Endothelial cell of umbilical vein (primary cell): ENCODE data around the gene GSG1L. TPM values are rescaled to one million over a fixed set of nuclear protein-coding genes. Genes with fewer than 3 reads are reported as not detected.

Experiments used
- Bru-seq: library from RNA; stranded (reverse); fragments of 400-500 nt; gene quantifications from one replicate; lab custom pipeline; 2021; lab: Mats Ljungman, UMichigan
- BruChase-seq, 2 experiments: library from RNA; stranded (reverse); fragments of 400-500 nt; gene quantifications; one replicate each; lab custom pipeline; 2021; lab: Mats Ljungman, UMichigan
- BruUV-seq: library from RNA; stranded (reverse); fragments of 400-500 nt; replicated peaks from 2 replicates; lab custom pipeline; 2021; lab: Mats Ljungman, UMichigan
- CTCF ChIA-PET: fragments of 300-600, 350-600 bp; sonication (Branson Sonifier 250); formaldehyde crosslinking; loops from one replicate; lab custom pipeline; 2021; ENCODE audit warnings: antibody characterized with exemption, inconsistent platforms; lab: Charles Lee
- POLR2A ChIA-PET: fragments of 300-600, 350-600 bp; sonication (Branson Sonifier 250); formaldehyde crosslinking; loops from one replicate; lab custom pipeline; 2021; ENCODE audit warnings: antibody characterized with exemption, inconsistent platforms; lab: Charles Lee
- DNase-seq: peaks from one replicate; pipeline ENCODE4 v3.0.0-alpha.2; 2011; ENCODE audit warnings: low read depth, low spot score
- FAIRE-seq: peaks from 2 replicates; lab custom pipeline; 2011; peaks lifted over from hg19 to GRCh38; lab: Jason Lieb, UNC
- H2AFZ ChIP-seq: 2 replicates; pipeline ENCODE4 v1.6.0; 2012; ENCODE audit warnings: low read depth, low read length, control low read depth, inconsistent platforms
- H3K27ac ChIP-seq: 2 replicates; pipeline ENCODE4 v1.5.1; 2011; ENCODE audit warnings: low read depth, mild to moderate bottlenecking, control low read depth, low read length, moderate library complexity; ENCODE audit not compliant: insufficient read depth
- H3K27me3 ChIP-seq, 2 experiments: 2 replicates each; pipeline versions ENCODE4 v1.6.0 to v1.6.1; 2011; ENCODE audit warnings: low read length in 2 of 2, mixed read lengths in 1 of 2; ENCODE audit not compliant: control insufficient read depth in 2 of 2, insufficient read depth in 2 of 2
- H3K36me3 ChIP-seq, 2 experiments: 2 replicates in 1 of 2; 3 replicates in 1 of 2; pipeline ENCODE4 v1.5.1; 2011; ENCODE audit warnings: low read length in 2 of 2, mild to moderate bottlenecking in 1 of 2, moderate library complexity in 1 of 2; ENCODE audit not compliant: control insufficient read depth in 2 of 2, insufficient read depth in 2 of 2; ENCODE audit errors: extremely low read depth in 1 of 2
- H3K4me1 ChIP-seq: 3 replicates; pipeline ENCODE4 v1.5.1; 2011; ENCODE audit warnings: mild to moderate bottlenecking, low read length; ENCODE audit not compliant: control insufficient read depth, insufficient read depth; ENCODE audit errors: extremely low read depth
- H3K4me2 ChIP-seq: 2 replicates; pipeline ENCODE4 v1.6.1; 2011; ENCODE audit warnings: low read length, control low read depth, mixed read lengths; ENCODE audit not compliant: insufficient read depth
- H3K4me3 ChIP-seq, 3 experiments: fragments of 200-600 bp in 1 of 3; sonication (generic), shearing (Covaris generic) in 1 of 3; replicated peaks in 1 of 3; 2 replicates each; pipeline ENCODE4 v1.5.1; 2011 to 2016; ENCODE audit warnings: control low read depth in 3 of 3, low read length in 3 of 3, mild to moderate bottlenecking in 2 of 3, inconsistent platforms in 1 of 3, low read depth in 1 of 3, moderate library complexity in 1 of 3; ENCODE audit not compliant: insufficient read depth in 1 of 3
- H3K79me2 ChIP-seq: 2 replicates; pipeline ENCODE4 v1.6.0; 2012; ENCODE audit warnings: low read length, inconsistent platforms; ENCODE audit not compliant: control insufficient read depth, insufficient read depth
- H3K9ac ChIP-seq: replicated peaks from 2 replicates; pipeline ENCODE3; 2011; ENCODE audit warnings: low read length, control low read depth; ENCODE audit not compliant: insufficient read depth; ENCODE audit errors: extremely low read depth
- H3K9me1 ChIP-seq: replicated peaks from 3 replicates; pipeline ENCODE4 v1.6.0; 2011; ENCODE audit warnings: mild to moderate bottlenecking, low read length; ENCODE audit not compliant: control insufficient read depth, insufficient read depth; ENCODE audit errors: extremely low read depth
- H3K9me3 ChIP-seq: replicated peaks from 2 replicates; pipeline ENCODE4 v1.5.1; 2012; ENCODE audit warnings: low read length, inconsistent platforms; ENCODE audit not compliant: control insufficient read depth, insufficient read depth
- H4K20me1 ChIP-seq: replicated peaks from 2 replicates; pipeline ENCODE3; 2011; ENCODE audit warnings: mild to moderate bottlenecking, low read length; ENCODE audit not compliant: control insufficient read depth, insufficient read depth; ENCODE audit errors: extremely low read depth
- EZH2 ChIP-seq: IDR thresholded peaks from 2 replicates; pipeline ENCODE4 v1.6.1; 2012; ENCODE audit warnings: borderline replicate concordance, low read depth, mild to moderate bottlenecking, moderate library complexity, low read length, inconsistent platforms; ENCODE audit not compliant: severe bottlenecking
- FOS ChIP-seq: IDR thresholded peaks from 2 replicates; pipeline ENCODE4 v1.6.1; 2011; ENCODE audit warnings: mild to moderate bottlenecking, low read length, moderate library complexity, borderline replicate concordance; ENCODE audit not compliant: insufficient read depth
- GATA2 ChIP-seq: IDR thresholded peaks from 2 replicates; pipeline ENCODE4 v1.7.0; 2011; ENCODE audit warnings: low read depth, mild to moderate bottlenecking, moderate library complexity, mixed read lengths, low read length; ENCODE audit not compliant: insufficient read length, insufficient read depth
- JUN ChIP-seq: IDR thresholded peaks from 2 replicates; pipeline ENCODE4 v1.6.1; 2011; ENCODE audit warnings: borderline replicate concordance, low read depth; ENCODE audit not compliant: insufficient read length, insufficient read depth
- MAX ChIP-seq: IDR thresholded peaks from 2 replicates; pipeline ENCODE4 v1.6.1; 2011; ENCODE audit not compliant: insufficient read depth, insufficient read length
- MYC ChIP-seq: IDR thresholded peaks from one replicate; pipeline ENCODE4 v1.6.1; 2011; ENCODE audit warnings: mild to moderate bottlenecking, low read depth, low read length
- POLR2A ChIP-seq: IDR thresholded peaks from 2 replicates; pipeline ENCODE4 v1.6.1; 2012; ENCODE audit warnings: low read depth, mild to moderate bottlenecking, control low read depth, low read length
- POLR2AphosphoS5 ChIP-seq: IDR thresholded peaks from 2 replicates; pipeline ENCODE4 v1.6.1; 2012; ENCODE audit warnings: low read depth, mild to moderate bottlenecking, control low read depth, low read length, moderate library complexity; ENCODE audit not compliant: insufficient read depth
- dilution Hi-C: fragments of 300-500 bp; cut with MboI; formaldehyde crosslinking; loops from one replicate; pipeline ENCODE4 v1.15.0; 2019; ENCODE audit warnings: low sequenced_read_pairs; ENCODE audit not compliant: extremely low pct_ligation_motif_present
- intact Hi-C: fragments of 100-400 bp; cut with micrococcal nuclease; formaldehyde crosslinking; loops from one replicate; pipeline ENCODE4 v1.10.0; 2022
- long read RNA-seq: library from polyadenylated mRNA; stranded (forward); transcript quantifications from one replicate; pipeline ENCODE4 v2.0.0, GENCODE V29; 2021
- polyA minus RNA-seq, 3 experiments: library from RNA; depleted of rRNA, polyadenylated mRNA; stranded (reverse); fragments of >200 nt; gene quantifications; 1 replicate in 1 of 3; 2 replicates in 2 of 3; pipeline ENCODE4 v1.2.3, GENCODE V29; 2011
- polyA plus RNA-seq, 4 experiments: library from polyadenylated mRNA; depleted of rRNA in 3 of 4; stranded (reverse) in 3 of 4; unstranded in 1 of 4; fragments of >200 nt; gene quantifications; 2 replicates each; pipeline versions ENCODE4 v1.2.1 to v1.2.3, GENCODE V29; 2011 to 2012; ENCODE audit warnings: missing spikeins in 1 of 4
- total RNA-seq: library from RNA; stranded (reverse); gene quantifications from 2 replicates; pipeline ENCODE4 v1.2.3, GENCODE V29; 2021
- TF ChIP-seq, protein P1 (sequence below), 2 donors: IDR thresholded peaks; 1 replicate in 1 of 2; 2 replicates in 1 of 2; pipeline ENCODE4 v1.5.1; 2011; ENCODE audit warnings: low read length in 2 of 2, mild to moderate bottlenecking in 2 of 2, moderate library complexity in 2 of 2, control low read depth in 1 of 2, inconsistent platforms in 1 of 2, low read depth in 1 of 2; ENCODE audit not compliant: insufficient read depth in 1 of 2; ENCODE audit errors: extremely low read depth in 1 of 2

The GSG1L gene
- not detected in 2 replicates for total RNA-seq
- polyA plus RNA-seq: 0.06 and 0.14 TPM in 2 replicates
- 0.16 TPM in 1 of 2 replicates, not detected in the other for polyA plus RNA-seq (2011; cell fraction: cytosol; rRNA removed)
- polyA plus RNA-seq (2011; cell fraction: nucleus; rRNA removed): not detected in 2 replicates
- not detected in 2 replicates for polyA plus RNA-seq (2012)
- polyA minus RNA-seq: 0.32 TPM in 1 of 2 replicates, not detected in the other
- not detected for polyA minus RNA-seq (2011; cell fraction: cytosol; rRNA and poly(A)+ RNA removed)
- polyA minus RNA-seq (2011; cell fraction: nucleus; rRNA and poly(A)+ RNA removed): not detected in 2 replicates
- Bru-seq, nascent RNA: percentile 6 among the genes with signal in this experiment
- percentile 5 among the genes with signal in this experiment for BruChase-seq, experiment 1, labeled RNA remaining after a 6-hour chase
- BruChase-seq, experiment 2, labeled RNA remaining after a 2-hour chase: percentile 8 among the genes with signal in this experiment
- long read RNA-seq: 0 reads

GRCh38 chr16:28063591-28064061 is at the start of gene GSG1L:
TSS of gene GSG1L (minus strand) at chr16:28063714. CDS start at chr16:28063424, 290 bp downstream.
- no peaks in the 10 kb centered on the region for H3K79me2 ChIP-seq
- no peaks in the 10 kb centered on the region for H3K4me1 ChIP-seq
- ChIA-PET CTCF (interaction anchor here (1.3 to 1.5 kb wide), 2 partner anchors 155 to 424 kb away, joined by 6 to 10 read pairs; no protein-coding TSS in a partner anchor), POLR2A (no interaction called here)
- H2AFZ ChIP-seq: no peak within 1 kb of the TSS
- H3K4me2 ChIP-seq: no peak within 1 kb of the TSS
- DNase-seq (no peak), FAIRE-seq (no peak)
- peaks cover 21 to 43% of the 10 kb centered on the region in 2 experiments for H3K27me3 ChIP-seq
- no peaks in the 10 kb centered on the region for H4K20me1 ChIP-seq
- intact Hi-C loops (no loop called here), dilution Hi-C loops (no loop called here)
- no peak within 1 kb of the TSS for H3K9ac ChIP-seq
- H3K9me3 ChIP-seq: no peaks in the 10 kb centered on the region
- H3K36me3 ChIP-seq: no peaks in the 10 kb centered on the region
- H3K27ac ChIP-seq: no peak within 1 kb of the TSS
- H3K4me3 ChIP-seq: peak within 1 kb of the TSS in 1 of 3 experiments; percentile 18
- no TSS peak for BruUV-seq
- TF ChIP-seq FOS (no peak), POLR2A (no peak), MAX (no peak), GATA2 (no peak), JUN (no peak), EZH2 (no peak), POLR2AphosphoS5 (no peak), MYC (no peak)
- TF ChIP-seq, protein P1, sequence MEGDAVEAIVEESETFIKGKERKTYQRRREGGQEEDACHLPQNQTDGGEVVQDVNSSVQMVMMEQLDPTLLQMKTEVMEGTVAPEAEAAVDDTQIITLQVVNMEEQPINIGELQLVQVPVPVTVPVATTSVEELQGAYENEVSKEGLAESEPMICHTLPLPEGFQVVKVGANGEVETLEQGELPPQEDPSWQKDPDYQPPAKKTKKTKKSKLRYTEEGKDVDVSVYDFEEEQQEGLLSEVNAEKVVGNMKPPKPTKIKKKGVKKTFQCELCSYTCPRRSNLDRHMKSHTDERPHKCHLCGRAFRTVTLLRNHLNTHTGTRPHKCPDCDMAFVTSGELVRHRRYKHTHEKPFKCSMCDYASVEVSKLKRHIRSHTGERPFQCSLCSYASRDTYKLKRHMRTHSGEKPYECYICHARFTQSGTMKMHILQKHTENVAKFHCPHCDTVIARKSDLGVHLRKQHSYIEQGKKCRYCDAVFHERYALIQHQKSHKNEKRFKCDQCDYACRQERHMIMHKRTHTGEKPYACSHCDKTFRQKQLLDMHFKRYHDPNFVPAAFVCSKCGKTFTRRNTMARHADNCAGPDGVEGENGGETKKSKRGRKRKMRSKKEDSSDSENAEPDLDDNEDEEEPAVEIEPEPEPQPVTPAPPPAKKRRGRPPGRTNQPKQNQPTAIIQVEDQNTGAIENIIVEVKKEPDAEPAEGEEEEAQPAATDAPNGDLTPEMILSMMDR (IDR thresholded peaks at IDR 0.05; ENCODE audit: extremely low read depth in 1 of 2, insufficient read depth in 1 of 2, low read depth in 1 of 2, low read length in 2 of 2): no peak
- no peaks in the 10 kb centered on the region for H3K9me1 ChIP-seq
